ES-I3 (cell line): ENCODE results near the gene RECQL.
"Not testable (repeated sequence)": the region's sequence is repeated elsewhere in the genome, so short reads cannot be mapped to it uniquely, and the experiment has no call there.

Experiments
- H3K36me3 ChIP-seq: 2 replicates; pipeline ENCODE4 v1.6.1; 2013; ENCODE audit warnings: mild to moderate bottlenecking, low read length, control low read depth, moderate library complexity; ENCODE audit not compliant: insufficient read depth
- H3K4me1 ChIP-seq: 2 replicates; pipeline ENCODE4 v1.6.1; 2013; ENCODE audit warnings: mild to moderate bottlenecking, control low read depth, low read length; ENCODE audit not compliant: insufficient read depth
- H3K9ac ChIP-seq: 2 replicates; pipeline ENCODE4 v1.6.1; 2013; ENCODE audit warnings: low read depth, mild to moderate bottlenecking, low read length, moderate library complexity
- H3K9me3 ChIP-seq: 2 replicates; pipeline ENCODE4 v1.6.1; 2013; ENCODE audit warnings: mild to moderate bottlenecking, low read length, moderate library complexity; ENCODE audit not compliant: control insufficient read depth, insufficient read depth

Gene RECQL

GRCh38 chr12:21475552-21475951, 25.9 kb downstream of the RECQL start:
- Histone ChIP-seq H3K9me3 (no peaks in the 10 kb centered on the region), H3K36me3 (no peaks in the 10 kb centered on the region; the same call in 1 of the 2 replicates), H3K4me1 (no peaks in the 10 kb centered on the region), H3K9ac (no peak overlapping the region)

- Histone ChIP-seq H3K9ac (no peak overlapping the region), H3K4me1 (no peaks in the 10 kb centered on the region), H3K9me3 (no peaks in the 10 kb centered on the region), H3K36me3 (no peaks in the 10 kb centered on the region)
Measured at GRCh38 chr12:21472197-21472823, 29.1 kb downstream of the RECQL start.

GRCh38 chr12:21471294-21471693, 30.1 kb downstream of the RECQL start:
- Histone ChIP-seq H3K36me3 (no peaks in the 10 kb centered on the region), H3K9ac (no peak overlapping the region), H3K4me1 (no peaks in the 10 kb centered on the region), H3K9me3 (no peaks in the 10 kb centered on the region)

GRCh38 chr12:21467334-21467733, 34.1 kb downstream of the RECQL start:
- not testable (repeated sequence) for H3K36me3 ChIP-seq, H3K9me3 ChIP-seq, H3K9ac ChIP-seq, H3K4me1 ChIP-seq

GRCh38 chr12:21459474-21459873, 42.0 kb downstream of the RECQL start:
- no peaks in the 10 kb centered on the region for H3K9me3 ChIP-seq
- no peaks in the 10 kb centered on the region for H3K4me1 ChIP-seq
- H3K9ac ChIP-seq: no peak overlapping the region
- H3K36me3 ChIP-seq: no peaks in the 10 kb centered on the region

GRCh38 chr12:21456291-21456780, 45.1 kb downstream of the RECQL start:
- no peak overlapping the region for H3K9ac ChIP-seq
- no peaks in the 10 kb centered on the region for H3K9me3 ChIP-seq
- H3K36me3 ChIP-seq: no peaks in the 10 kb centered on the region
- H3K4me1 ChIP-seq: no peaks in the 10 kb centered on the region

GRCh38 chr12:21453312-21453852, 48.1 kb downstream of the RECQL start:
- Histone ChIP-seq H3K36me3 (no peaks in the 10 kb centered on the region), H3K4me1 (no peaks in the 10 kb centered on the region), H3K9ac (no peak overlapping the region), H3K9me3 (no peaks in the 10 kb centered on the region)

- H3K9ac ChIP-seq: no peak overlapping the region
- H3K9me3 ChIP-seq: no peaks in the 10 kb centered on the region
- H3K4me1 ChIP-seq: no peaks in the 10 kb centered on the region
- H3K36me3 ChIP-seq: no peaks in the 10 kb centered on the region
Measured at GRCh38 chr12:21451529-21451928, 49.9 kb downstream of the RECQL start.

- no peaks in the 10 kb centered on the region for H3K9me3 ChIP-seq
- H3K4me1 ChIP-seq: no peaks in the 10 kb centered on the region
- no peak overlapping the region for H3K9ac ChIP-seq
- H3K36me3 ChIP-seq: no peaks in the 10 kb centered on the region
Measured at GRCh38 chr12:21444193-21445146, 57.0 kb downstream of the RECQL start.

- Histone ChIP-seq H3K36me3 (no peaks in the 10 kb centered on the region), H3K9ac (no peak overlapping the region), H3K9me3 (no peaks in the 10 kb centered on the region), H3K4me1 (no peaks in the 10 kb centered on the region)
Measured at GRCh38 chr12:21439347-21439746, 62.1 kb downstream of the RECQL start.

GRCh38 chr12:21438643-21439042, 62.8 kb downstream of the RECQL start:
- Histone ChIP-seq H3K9ac (peak overlapping the region; percentile 73), H3K9me3 (no peaks in the 10 kb centered on the region), H3K36me3 (no peaks in the 10 kb centered on the region)

GRCh38 chr12:21434699-21435098, 66.7 kb downstream of the RECQL start:
- Histone ChIP-seq H3K9ac (no peak overlapping the region), H3K4me1 (no peaks in the 10 kb centered on the region), H3K36me3 (no peaks in the 10 kb centered on the region), H3K9me3 (no peaks in the 10 kb centered on the region)

More at GRCh38 chr12:21438643-21439042, 62.8 kb downstream of the RECQL start:
- H3K4me1 ChIP-seq: no peaks in the 10 kb centered on the region

- Histone ChIP-seq H3K9me3 (no peaks in the 10 kb centered on the region), H3K36me3 (no peaks in the 10 kb centered on the region), H3K4me1 (no peaks in the 10 kb centered on the region), H3K9ac (no peak overlapping the region)
Measured at GRCh38 chr12:21433525-21433924, 67.9 kb downstream of the RECQL start.

- Histone ChIP-seq H3K4me1 (no peaks in the 10 kb centered on the region), H3K36me3 (no peaks in the 10 kb centered on the region), H3K9me3 (no peaks in the 10 kb centered on the region), H3K9ac (no peak overlapping the region)
Measured at GRCh38 chr12:21429994-21430393, 71.4 kb downstream of the RECQL start.
